ENCODE data around the gene PPP1R12C.

The PPP1R12C gene

GRCh38 chr19:55089342-55089944 is 28.0 kb downstream of the PPP1R12C start:
- DNase-seq (ENCODE audit: low read depth) = no peak
- H3K4me3 ChIP-seq (ENCODE audit: low read depth, low read length) = no peak overlapping the region
- TF ChIP-seq MYC (IDR thresholded peaks at IDR 0.05; ENCODE audit: low read depth, low read length) (no peak), POLR2A (IDR thresholded peaks at IDR 0.05; ENCODE audit: extremely low read depth, insufficient read length) (no peak), MAX (IDR thresholded peaks at IDR 0.05; ENCODE audit: low read depth, low read length) (no peak)
- TF ChIP-seq, protein P1, sequence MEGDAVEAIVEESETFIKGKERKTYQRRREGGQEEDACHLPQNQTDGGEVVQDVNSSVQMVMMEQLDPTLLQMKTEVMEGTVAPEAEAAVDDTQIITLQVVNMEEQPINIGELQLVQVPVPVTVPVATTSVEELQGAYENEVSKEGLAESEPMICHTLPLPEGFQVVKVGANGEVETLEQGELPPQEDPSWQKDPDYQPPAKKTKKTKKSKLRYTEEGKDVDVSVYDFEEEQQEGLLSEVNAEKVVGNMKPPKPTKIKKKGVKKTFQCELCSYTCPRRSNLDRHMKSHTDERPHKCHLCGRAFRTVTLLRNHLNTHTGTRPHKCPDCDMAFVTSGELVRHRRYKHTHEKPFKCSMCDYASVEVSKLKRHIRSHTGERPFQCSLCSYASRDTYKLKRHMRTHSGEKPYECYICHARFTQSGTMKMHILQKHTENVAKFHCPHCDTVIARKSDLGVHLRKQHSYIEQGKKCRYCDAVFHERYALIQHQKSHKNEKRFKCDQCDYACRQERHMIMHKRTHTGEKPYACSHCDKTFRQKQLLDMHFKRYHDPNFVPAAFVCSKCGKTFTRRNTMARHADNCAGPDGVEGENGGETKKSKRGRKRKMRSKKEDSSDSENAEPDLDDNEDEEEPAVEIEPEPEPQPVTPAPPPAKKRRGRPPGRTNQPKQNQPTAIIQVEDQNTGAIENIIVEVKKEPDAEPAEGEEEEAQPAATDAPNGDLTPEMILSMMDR (IDR thresholded peaks at IDR 0.05; ENCODE audit: low read depth, low read length) = no peak

DNA sequence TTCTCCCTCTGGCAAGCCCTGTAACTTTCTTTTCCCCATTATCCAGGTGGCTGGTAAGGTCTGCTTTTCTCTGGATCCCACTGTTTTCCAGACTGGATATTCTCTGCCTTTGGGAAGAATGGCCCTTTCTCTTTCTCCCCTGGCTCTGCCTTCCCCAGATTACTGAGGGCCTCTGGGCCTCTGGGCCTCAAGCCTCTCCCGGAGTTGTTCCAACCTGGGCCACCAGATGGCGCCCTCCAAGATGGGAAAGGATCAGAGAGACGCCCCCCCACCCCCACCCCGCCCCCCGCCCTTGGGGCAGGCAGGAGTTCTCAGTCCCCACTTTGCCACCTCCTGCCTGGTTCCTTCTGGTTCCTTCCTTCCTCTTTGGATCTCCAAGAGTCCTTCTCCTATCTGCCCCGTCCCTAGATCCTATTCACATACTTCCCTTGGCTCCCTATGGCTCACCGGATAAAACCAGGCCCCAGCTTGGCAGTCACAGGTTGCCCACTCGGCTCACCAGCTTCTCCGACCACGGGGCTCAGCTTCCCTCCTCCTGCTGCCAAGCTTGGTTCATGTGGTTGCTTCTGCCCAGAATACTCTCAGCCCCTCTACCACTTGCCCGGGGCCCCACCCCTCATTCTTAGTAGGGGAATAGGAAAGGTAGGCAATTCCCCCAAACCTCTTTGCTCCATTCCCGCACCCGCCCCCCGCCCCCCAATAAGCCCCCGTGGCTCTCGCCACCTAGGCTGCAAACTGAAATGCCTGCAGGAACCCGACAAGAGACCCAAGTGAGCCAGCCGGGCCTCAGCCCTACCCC is 28.7 kb downstream of the PPP1R12C start:
- TF ChIP-seq MAX (IDR thresholded peaks at IDR 0.05; ENCODE audit: low read depth, low read length) = no peak
- TF ChIP-seq POLR2A (IDR thresholded peaks at IDR 0.05; ENCODE audit: extremely low read depth, insufficient read length) = no peak
- TF ChIP-seq MYC (IDR thresholded peaks at IDR 0.05; ENCODE audit: low read depth, low read length) = no peak
- TF ChIP-seq, protein P1 (IDR thresholded peaks at IDR 0.05; ENCODE audit: low read depth, low read length) = peak; percentile 44
- peak; percentile 46 for DNase-seq (ENCODE audit: low read depth)
- no peak overlapping the region for H3K4me3 ChIP-seq (ENCODE audit: low read depth, low read length)

- TF ChIP-seq MAX (IDR thresholded peaks at IDR 0.05; ENCODE audit: low read depth, low read length) (no peak), POLR2A (IDR thresholded peaks at IDR 0.05; ENCODE audit: extremely low read depth, insufficient read length) (no peak), MYC (IDR thresholded peaks at IDR 0.05; ENCODE audit: low read depth, low read length) (no peak)
- TF ChIP-seq, protein P1 (IDR thresholded peaks at IDR 0.05; ENCODE audit: low read depth, low read length) = no peak
- no peak overlapping the region for H3K4me3 ChIP-seq (ENCODE audit: low read depth, low read length)
- DNase-seq (ENCODE audit: low read depth) = no peak
Measured at GRCh38 chr19:55088021-55088451, 29.4 kb downstream of the PPP1R12C start.

GRCh38 chr19:55087542-55087901 is 29.9 kb downstream of the PPP1R12C start:
- TF ChIP-seq MAX (IDR thresholded peaks at IDR 0.05; ENCODE audit: low read depth, low read length) = no peak
- no peak for TF ChIP-seq POLR2A (IDR thresholded peaks at IDR 0.05; ENCODE audit: extremely low read depth, insufficient read length)
- TF ChIP-seq MYC (IDR thresholded peaks at IDR 0.05; ENCODE audit: low read depth, low read length) = no peak
- TF ChIP-seq, protein P1 (IDR thresholded peaks at IDR 0.05; ENCODE audit: low read depth, low read length) = no peak
- H3K4me3 ChIP-seq (ENCODE audit: low read depth, low read length) = no peak overlapping the region
- no peak for DNase-seq (ENCODE audit: low read depth)

- no peak overlapping the region for H3K4me3 ChIP-seq (ENCODE audit: low read depth, low read length)
- TF ChIP-seq, protein P1 (IDR thresholded peaks at IDR 0.05; ENCODE audit: low read depth, low read length) = no peak
- no peak for TF ChIP-seq MAX (IDR thresholded peaks at IDR 0.05; ENCODE audit: low read depth, low read length)
- no peak for TF ChIP-seq MYC (IDR thresholded peaks at IDR 0.05; ENCODE audit: low read depth, low read length)
- no peak for TF ChIP-seq POLR2A (IDR thresholded peaks at IDR 0.05; ENCODE audit: extremely low read depth, insufficient read length)
- DNase-seq (ENCODE audit: low read depth) = no peak
Measured at GRCh38 chr19:55086730-55087541, 30.5 kb downstream of the PPP1R12C start.

Data from NB4 (cell line).